ENCODE data around the gene OXTR.

Gene OXTR

DNA sequence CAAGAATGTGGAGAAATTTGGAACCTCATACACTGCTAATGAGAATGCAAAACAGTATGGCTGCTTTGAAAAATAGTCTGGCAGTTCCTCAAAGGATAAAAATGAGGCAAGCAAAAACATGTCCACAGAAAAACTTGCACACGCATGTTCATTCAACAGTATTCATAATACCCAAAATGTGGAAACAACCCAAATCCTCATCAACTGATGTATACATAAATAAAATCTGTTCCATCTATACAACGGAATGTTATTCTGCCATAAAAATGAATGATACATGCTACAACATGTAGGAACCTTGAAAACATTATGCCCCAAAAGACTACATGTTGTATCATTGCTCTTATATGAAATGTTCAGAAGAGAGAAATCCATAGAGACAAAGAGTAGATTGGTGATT is 36.4 kb upstream of the OXTR start:
- TF ChIP-seq, protein P1, sequence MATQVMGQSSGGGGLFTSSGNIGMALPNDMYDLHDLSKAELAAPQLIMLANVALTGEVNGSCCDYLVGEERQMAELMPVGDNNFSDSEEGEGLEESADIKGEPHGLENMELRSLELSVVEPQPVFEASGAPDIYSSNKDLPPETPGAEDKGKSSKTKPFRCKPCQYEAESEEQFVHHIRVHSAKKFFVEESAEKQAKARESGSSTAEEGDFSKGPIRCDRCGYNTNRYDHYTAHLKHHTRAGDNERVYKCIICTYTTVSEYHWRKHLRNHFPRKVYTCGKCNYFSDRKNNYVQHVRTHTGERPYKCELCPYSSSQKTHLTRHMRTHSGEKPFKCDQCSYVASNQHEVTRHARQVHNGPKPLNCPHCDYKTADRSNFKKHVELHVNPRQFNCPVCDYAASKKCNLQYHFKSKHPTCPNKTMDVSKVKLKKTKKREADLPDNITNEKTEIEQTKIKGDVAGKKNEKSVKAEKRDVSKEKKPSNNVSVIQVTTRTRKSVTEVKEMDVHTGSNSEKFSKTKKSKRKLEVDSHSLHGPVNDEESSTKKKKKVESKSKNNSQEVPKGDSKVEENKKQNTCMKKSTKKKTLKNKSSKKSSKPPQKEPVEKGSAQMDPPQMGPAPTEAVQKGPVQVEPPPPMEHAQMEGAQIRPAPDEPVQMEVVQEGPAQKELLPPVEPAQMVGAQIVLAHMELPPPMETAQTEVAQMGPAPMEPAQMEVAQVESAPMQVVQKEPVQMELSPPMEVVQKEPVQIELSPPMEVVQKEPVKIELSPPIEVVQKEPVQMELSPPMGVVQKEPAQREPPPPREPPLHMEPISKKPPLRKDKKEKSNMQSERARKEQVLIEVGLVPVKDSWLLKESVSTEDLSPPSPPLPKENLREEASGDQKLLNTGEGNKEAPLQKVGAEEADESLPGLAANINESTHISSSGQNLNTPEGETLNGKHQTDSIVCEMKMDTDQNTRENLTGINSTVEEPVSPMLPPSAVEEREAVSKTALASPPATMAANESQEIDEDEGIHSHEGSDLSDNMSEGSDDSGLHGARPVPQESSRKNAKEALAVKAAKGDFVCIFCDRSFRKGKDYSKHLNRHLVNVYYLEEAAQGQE (IDR thresholded peaks at IDR 0.05; ENCODE audit: insufficient read depth in 1 of 2, low read depth in 2 of 2, low read length in 2 of 2), result no peak
- TF ChIP-seq SIN3A (IDR thresholded peaks at IDR 0.05; ENCODE audit: borderline replicate concordance, insufficient read depth, low read length), result no peak

DNA sequence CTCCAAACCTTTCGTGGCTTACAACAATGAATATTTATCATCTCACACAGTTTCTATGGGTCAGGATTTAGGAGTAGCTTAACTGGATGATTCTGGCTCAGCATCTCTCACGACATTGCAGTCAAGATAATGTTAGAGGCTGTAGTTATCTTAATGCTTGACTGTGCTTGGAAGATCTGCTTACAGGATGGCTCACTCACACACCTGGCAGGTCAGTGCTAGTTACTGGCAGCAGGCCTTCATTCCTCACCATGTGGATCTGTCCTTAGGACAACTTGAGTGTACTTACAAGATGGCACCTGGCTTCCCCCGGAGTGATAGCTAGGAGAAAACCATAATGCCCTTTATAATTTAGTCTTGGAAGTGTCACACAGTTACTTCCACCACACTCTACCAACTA is 32.8 kb upstream of the OXTR start:
- no peak for TF ChIP-seq POLR2AphosphoS5 (IDR thresholded peaks at IDR 0.05; ENCODE audit: low read depth, low read length)
- no peak for TF ChIP-seq FOXP2 (optimal IDR thresholded peaks at IDR 0.05; ENCODE audit: borderline replicate concordance, extremely low read depth, extremely low read length, insufficient read depth)
- TF ChIP-seq SIN3A (IDR thresholded peaks at IDR 0.05; ENCODE audit: borderline replicate concordance, insufficient read depth, low read length), result no peak
- TF ChIP-seq, protein P1 (IDR thresholded peaks at IDR 0.05; ENCODE audit: insufficient read depth in 1 of 2, low read depth in 2 of 2, low read length in 2 of 2), result no peak

- TF ChIP-seq TAF1 (IDR thresholded peaks at IDR 0.05; ENCODE audit: borderline replicate concordance, insufficient read depth, low read length) (no peak), SIN3A (IDR thresholded peaks at IDR 0.05; ENCODE audit: borderline replicate concordance, insufficient read depth, low read length) (no peak), POLR2AphosphoS5 (IDR thresholded peaks at IDR 0.05; ENCODE audit: low read depth, low read length) (no peak)
- TF ChIP-seq, protein P1 (IDR thresholded peaks at IDR 0.05; ENCODE audit: insufficient read depth in 1 of 2, low read depth in 2 of 2, low read length in 2 of 2), result no peak
Observed at GRCh38 chr3:8800016-8800415, 30.6 kb upstream of the OXTR start.

GRCh38 chr3:8794247-8794646 is 24.8 kb upstream of the OXTR start:
- TF ChIP-seq SIN3A (IDR thresholded peaks at IDR 0.05; ENCODE audit: borderline replicate concordance, insufficient read depth, low read length), result no peak
- TF ChIP-seq POLR2AphosphoS5 (IDR thresholded peaks at IDR 0.05; ENCODE audit: low read depth, low read length), result no peak
- TF ChIP-seq, protein P1 (IDR thresholded peaks at IDR 0.05; ENCODE audit: insufficient read depth in 1 of 2, low read depth in 2 of 2, low read length in 2 of 2), result no peak
- TF ChIP-seq TAF1 (IDR thresholded peaks at IDR 0.05; ENCODE audit: borderline replicate concordance, insufficient read depth, low read length), result no peak
- no peak for TF ChIP-seq FOXP2 (optimal IDR thresholded peaks at IDR 0.05; ENCODE audit: borderline replicate concordance, extremely low read depth, extremely low read length, insufficient read depth)

GRCh38 chr3:8793242-8793641 is 23.8 kb upstream of the OXTR start:
- TF ChIP-seq FOXP2 (optimal IDR thresholded peaks at IDR 0.05; ENCODE audit: borderline replicate concordance, extremely low read depth, extremely low read length, insufficient read depth) (no peak), TAF1 (IDR thresholded peaks at IDR 0.05; ENCODE audit: borderline replicate concordance, insufficient read depth, low read length) (no peak), POLR2AphosphoS5 (IDR thresholded peaks at IDR 0.05; ENCODE audit: low read depth, low read length) (no peak), SIN3A (IDR thresholded peaks at IDR 0.05; ENCODE audit: borderline replicate concordance, insufficient read depth, low read length) (no peak)
- TF ChIP-seq, protein P1 (IDR thresholded peaks at IDR 0.05; ENCODE audit: insufficient read depth in 1 of 2, low read depth in 2 of 2, low read length in 2 of 2), result no peak
